Measurements from ENCODE around the gene HOXA5.

Gene HOXA5

GRCh38 chr7:27171325-27171636 is 27.8 kb upstream of the HOXA5 start:
- H3K9ac ChIP-seq (ENCODE audit: low read length in 5 of 5) = peak overlapping the region; percentile 7 to 72 (median 30)
- H3K4me1 ChIP-seq (ENCODE audit: control insufficient read depth in 5 of 5, insufficient read depth in 5 of 5, low read length in 5 of 5) = peaks cover 0 to 90% (median 87%) of the 10 kb centered on the region in 5 donors
- no peaks in the 10 kb centered on the region for H3K36me3 ChIP-seq (ENCODE audit: control insufficient read depth in 5 of 5, insufficient read depth in 5 of 5, low read length in 5 of 5)
- no peaks in the 10 kb centered on the region for H3K9me3 ChIP-seq (ENCODE audit: control insufficient read depth in 5 of 5, low read length in 5 of 5)
- peak overlapping the region; percentile 98 for H3K27ac ChIP-seq (ENCODE audit: low read depth, low read length)
- peaks cover 0 to 28% (median 10%) of the 10 kb centered on the region in 5 donors for H3K27me3 ChIP-seq (ENCODE audit: control insufficient read depth in 5 of 5, insufficient read depth in 4 of 5, low read length in 5 of 5)
- H3K4me3 ChIP-seq (ENCODE audit: low read depth in 1 of 5, low read length in 5 of 5) = peak overlapping the region; percentile 69 to 86 (median 76)

GRCh38 chr7:27170426-27171324 is 27.2 kb upstream of the HOXA5 start:
- Histone ChIP-seq H3K27ac (ENCODE audit: low read depth, low read length) (peak overlapping the region; percentile 98), H3K9me3 (ENCODE audit: control insufficient read depth in 5 of 5, low read length in 5 of 5) (no peaks in the 10 kb centered on the region), H3K4me3 (ENCODE audit: low read depth in 1 of 5, low read length in 5 of 5) (peak overlapping the region; percentile 69 to 86 (median 80)), H3K9ac (ENCODE audit: low read length in 5 of 5) (peak overlapping the region in 4 of 5 donors; percentile 7 to 76 (median 52)), H3K36me3 (ENCODE audit: control insufficient read depth in 5 of 5, insufficient read depth in 5 of 5, low read length in 5 of 5) (no peaks in the 10 kb centered on the region), H3K27me3 (ENCODE audit: control insufficient read depth in 5 of 5, insufficient read depth in 4 of 5, low read length in 5 of 5) (peaks cover 0 to 28% (median 10%) of the 10 kb centered on the region in 5 donors), H3K4me1 (ENCODE audit: control insufficient read depth in 5 of 5, insufficient read depth in 5 of 5, low read length in 5 of 5) (peaks cover 0 to 90% (median 87%) of the 10 kb centered on the region in 5 donors)

- H3K27ac ChIP-seq (ENCODE audit: low read depth, low read length) = peak overlapping the region; percentile 98
- H3K9me3 ChIP-seq (ENCODE audit: control insufficient read depth in 5 of 5, low read length in 5 of 5) = no peaks in the 10 kb centered on the region
- no peaks in the 10 kb centered on the region for H3K36me3 ChIP-seq (ENCODE audit: control insufficient read depth in 5 of 5, insufficient read depth in 5 of 5, low read length in 5 of 5)
- H3K9ac ChIP-seq (ENCODE audit: low read length in 5 of 5) = peak overlapping the region in 3 of 5 donors; percentile 51 to 88 (median 75)
- H3K4me1 ChIP-seq (ENCODE audit: control insufficient read depth in 5 of 5, insufficient read depth in 5 of 5, low read length in 5 of 5) = peaks cover 0 to 90% (median 85%) of the 10 kb centered on the region in 5 donors
- H3K4me3 ChIP-seq (ENCODE audit: low read depth in 1 of 5, low read length in 5 of 5) = peak overlapping the region; percentile 58 to 86 (median 80)
- peaks cover 0 to 23% (median 6%) of the 10 kb centered on the region in 5 donors for H3K27me3 ChIP-seq (ENCODE audit: control insufficient read depth in 5 of 5, insufficient read depth in 4 of 5, low read length in 5 of 5)
Measured at GRCh38 chr7:27169658-27170425, 26.4 kb upstream of the HOXA5 start.

GRCh38 chr7:27168265-27168947 is 24.9 kb upstream of the HOXA5 start:
- H3K9ac ChIP-seq (ENCODE audit: low read length in 5 of 5) = peak overlapping the region; percentile 35 to 89 (median 60)
- peaks cover 0 to 92% (median 89%) of the 10 kb centered on the region in 5 donors for H3K4me1 ChIP-seq (ENCODE audit: control insufficient read depth in 5 of 5, insufficient read depth in 5 of 5, low read length in 5 of 5)
- no peaks in the 10 kb centered on the region for H3K36me3 ChIP-seq (ENCODE audit: control insufficient read depth in 5 of 5, insufficient read depth in 5 of 5, low read length in 5 of 5)
- H3K9me3 ChIP-seq (ENCODE audit: control insufficient read depth in 5 of 5, low read length in 5 of 5) = no peaks in the 10 kb centered on the region
- peak overlapping the region; percentile 98 for H3K27ac ChIP-seq (ENCODE audit: low read depth, low read length)
- H3K27me3 ChIP-seq (ENCODE audit: control insufficient read depth in 5 of 5, insufficient read depth in 4 of 5, low read length in 5 of 5) = peaks cover 0 to 19% (median 3%) of the 10 kb centered on the region in 5 donors
- peak overlapping the region; percentile 58 to 86 (median 80) for H3K4me3 ChIP-seq (ENCODE audit: low read depth in 1 of 5, low read length in 5 of 5)

GRCh38 chr7:27167916-27168264 is 24.4 kb upstream of the HOXA5 start:
- Histone ChIP-seq H3K4me1 (ENCODE audit: control insufficient read depth in 5 of 5, insufficient read depth in 5 of 5, low read length in 5 of 5) (peaks cover 0 to 94% (median 89%) of the 10 kb centered on the region in 5 donors), H3K27me3 (ENCODE audit: control insufficient read depth in 5 of 5, insufficient read depth in 4 of 5, low read length in 5 of 5) (peaks cover 0 to 19% (median 3%) of the 10 kb centered on the region in 5 donors), H3K9me3 (ENCODE audit: control insufficient read depth in 5 of 5, low read length in 5 of 5) (no peaks in the 10 kb centered on the region), H3K4me3 (ENCODE audit: low read depth in 1 of 5, low read length in 5 of 5) (peak overlapping the region; percentile 44 to 86 (median 80)), H3K9ac (ENCODE audit: low read length in 5 of 5) (peak overlapping the region in 4 of 5 donors; percentile 51 to 89 (median 70)), H3K36me3 (ENCODE audit: control insufficient read depth in 5 of 5, insufficient read depth in 5 of 5, low read length in 5 of 5) (no peaks in the 10 kb centered on the region), H3K27ac (ENCODE audit: low read depth, low read length) (peak overlapping the region; percentile 98)

- Histone ChIP-seq H3K9ac (ENCODE audit: low read length in 5 of 5) (peak overlapping the region; percentile 51 to 89 (median 79)), H3K4me1 (ENCODE audit: control insufficient read depth in 5 of 5, insufficient read depth in 5 of 5, low read length in 5 of 5) (peaks cover 0 to 95% (median 85%) of the 10 kb centered on the region in 5 donors), H3K9me3 (ENCODE audit: control insufficient read depth in 5 of 5, low read length in 5 of 5) (no peaks in the 10 kb centered on the region), H3K36me3 (ENCODE audit: control insufficient read depth in 5 of 5, insufficient read depth in 5 of 5, low read length in 5 of 5) (no peaks in the 10 kb centered on the region), H3K4me3 (ENCODE audit: low read depth in 1 of 5, low read length in 5 of 5) (peak overlapping the region; percentile 48 to 81 (median 81)), H3K27me3 (ENCODE audit: control insufficient read depth in 5 of 5, insufficient read depth in 4 of 5, low read length in 5 of 5) (peaks cover 0 to 15% (median 3%) of the 10 kb centered on the region in 5 donors), H3K27ac (ENCODE audit: low read depth, low read length) (peak overlapping the region; percentile 98)
Measured at GRCh38 chr7:27166531-27167505, 23.3 kb upstream of the HOXA5 start.

- Histone ChIP-seq H3K4me3 (ENCODE audit: low read depth in 1 of 5, low read length in 5 of 5) (peak overlapping the region; percentile 74 to 81 (median 81)), H3K27me3 (ENCODE audit: control insufficient read depth in 5 of 5, insufficient read depth in 4 of 5, low read length in 5 of 5) (peaks cover 0 to 10% (median 3%) of the 10 kb centered on the region in 5 donors), H3K36me3 (ENCODE audit: control insufficient read depth in 5 of 5, insufficient read depth in 5 of 5, low read length in 5 of 5) (no peaks in the 10 kb centered on the region), H3K4me1 (ENCODE audit: control insufficient read depth in 5 of 5, insufficient read depth in 5 of 5, low read length in 5 of 5) (peaks cover 0 to 92% (median 83%) of the 10 kb centered on the region in 5 donors), H3K27ac (ENCODE audit: low read depth, low read length) (peak overlapping the region; percentile 98), H3K9me3 (ENCODE audit: control insufficient read depth in 5 of 5, low read length in 5 of 5) (no peaks in the 10 kb centered on the region), H3K9ac (ENCODE audit: low read length in 5 of 5) (peak overlapping the region; percentile 48 to 89 (median 79))
Measured at GRCh38 chr7:27165996-27166530, 22.6 kb upstream of the HOXA5 start.

GRCh38 chr7:27165089-27165995 is 21.9 kb upstream of the HOXA5 start, which contains the start of gene HOXA9:
HOXA9 (minus strand) TSS chr7:27165537; CDS start chr7:27165457, 80 bp downstream.
- H3K4me1 ChIP-seq (ENCODE audit: control insufficient read depth in 5 of 5, insufficient read depth in 5 of 5, low read length in 5 of 5) = peaks cover 0 to 93% (median 91%) of the 10 kb centered on the region in 5 donors
- peak within 1 kb of the TSS; percentile 98 for H3K27ac ChIP-seq (ENCODE audit: low read depth, low read length)
- H3K9ac ChIP-seq (ENCODE audit: low read length in 5 of 5) = peak within 1 kb of the TSS; percentile 48 to 89 (median 79)
- H3K36me3 ChIP-seq (ENCODE audit: control insufficient read depth in 5 of 5, insufficient read depth in 5 of 5, low read length in 5 of 5) = no peaks in the 10 kb centered on the region
- peak within 1 kb of the TSS; percentile 78 to 81 (median 81) for H3K4me3 ChIP-seq (ENCODE audit: low read depth in 1 of 5, low read length in 5 of 5)
- no peaks in the 10 kb centered on the region for H3K9me3 ChIP-seq (ENCODE audit: control insufficient read depth in 5 of 5, low read length in 5 of 5)
- peaks cover 0 to 10% (median 3%) of the 10 kb centered on the region in 5 donors for H3K27me3 ChIP-seq (ENCODE audit: control insufficient read depth in 5 of 5, insufficient read depth in 4 of 5, low read length in 5 of 5)
